GM21526 (cell line): ENCODE measurements around the gene USP35.
"Not testable (repeated sequence)": the region's sequence is repeated elsewhere in the genome, so short reads cannot be mapped to it uniquely, and the experiment has no call there.

Experiments
- ATAC-seq: cut with Tn5 transposase; IDR thresholded peaks from one replicate; pipeline ENCODE4 v1.9.1; 2021; ENCODE audit warnings: moderate library complexity; ENCODE audit not compliant: unreplicated experiment, low FRiP score

The USP35 gene

DNA sequence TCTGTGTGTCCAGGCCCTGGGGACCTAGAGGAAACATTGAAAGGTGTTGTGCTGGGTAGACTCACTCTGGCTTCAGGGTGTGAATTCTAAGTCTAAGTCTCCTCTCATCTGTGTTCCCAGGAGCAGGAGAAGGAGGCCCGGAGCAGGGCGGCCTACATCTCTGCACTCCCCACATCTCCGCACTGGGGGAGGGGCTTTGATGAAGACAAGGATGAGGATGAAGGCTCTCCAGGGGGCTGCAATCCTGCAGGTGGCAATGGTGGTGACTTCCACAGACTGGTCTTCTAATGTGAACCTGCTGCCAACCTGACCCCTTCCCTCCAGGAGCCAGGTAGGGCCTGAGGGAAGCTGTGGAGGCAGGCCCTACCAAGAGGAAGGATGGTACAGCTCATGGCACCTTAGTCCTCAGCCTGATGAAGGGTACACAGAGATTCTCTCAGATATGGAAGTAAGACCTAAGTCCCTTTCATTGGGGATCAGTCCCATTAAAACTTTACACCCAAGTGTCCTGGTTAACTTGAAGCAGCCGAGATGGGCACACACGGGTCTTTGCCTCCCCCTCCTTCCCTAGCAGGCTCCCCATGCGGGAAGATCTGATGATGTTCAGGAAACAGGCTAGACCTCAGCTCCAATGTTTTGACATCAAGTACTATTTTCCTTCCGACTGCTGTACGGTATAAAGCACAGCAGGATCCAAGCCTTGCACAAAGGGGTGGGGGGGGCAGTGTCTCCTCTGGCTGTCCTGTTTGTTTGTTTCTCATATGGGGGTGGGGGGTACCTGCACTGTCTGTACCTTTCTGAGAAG is 25.0 kb downstream of the USP35 start:
- ATAC-seq, result no peak

DNA sequence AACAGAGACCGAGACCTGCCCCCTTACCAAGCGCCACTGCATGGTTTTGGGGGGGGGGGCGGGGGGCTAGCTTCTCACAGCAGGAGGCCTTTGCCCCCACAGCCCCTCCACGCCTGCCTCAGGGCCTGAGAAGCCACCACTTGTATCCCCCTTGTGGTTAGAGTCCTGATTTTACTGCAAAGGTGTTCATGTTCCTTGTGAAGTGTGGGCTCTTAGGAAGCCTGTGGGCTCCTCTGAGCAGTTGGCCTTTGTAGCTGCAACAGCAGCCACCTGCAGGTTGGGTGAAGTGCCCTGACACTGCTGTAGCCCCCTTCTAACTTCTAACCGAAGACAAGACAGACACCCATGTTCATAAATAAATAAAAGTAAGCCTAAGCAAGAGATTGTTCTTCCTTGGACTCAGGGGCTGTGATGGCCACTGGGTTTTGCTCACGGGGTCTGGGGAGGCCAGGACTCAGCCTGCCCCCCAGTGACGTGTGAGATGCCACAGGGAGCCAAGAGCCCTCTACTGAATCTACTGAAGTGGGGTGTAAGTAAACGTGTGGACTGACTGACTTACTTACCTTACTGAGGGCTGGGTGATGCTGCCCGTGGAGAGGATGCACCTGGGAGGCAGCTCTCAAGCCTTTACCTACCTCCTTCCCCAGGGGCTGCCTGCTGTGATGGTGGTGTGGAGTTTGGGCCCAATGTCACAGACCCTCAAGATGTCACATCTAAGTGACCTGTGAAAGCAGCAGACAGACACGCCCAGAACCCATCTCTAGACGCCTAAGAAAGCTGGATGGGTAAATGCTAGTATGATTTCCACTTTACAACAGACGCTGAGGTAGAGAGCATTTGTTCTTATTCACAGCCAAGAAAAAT is 25.8 kb downstream of the USP35 start:
- ATAC-seq, result no peak

DNA sequence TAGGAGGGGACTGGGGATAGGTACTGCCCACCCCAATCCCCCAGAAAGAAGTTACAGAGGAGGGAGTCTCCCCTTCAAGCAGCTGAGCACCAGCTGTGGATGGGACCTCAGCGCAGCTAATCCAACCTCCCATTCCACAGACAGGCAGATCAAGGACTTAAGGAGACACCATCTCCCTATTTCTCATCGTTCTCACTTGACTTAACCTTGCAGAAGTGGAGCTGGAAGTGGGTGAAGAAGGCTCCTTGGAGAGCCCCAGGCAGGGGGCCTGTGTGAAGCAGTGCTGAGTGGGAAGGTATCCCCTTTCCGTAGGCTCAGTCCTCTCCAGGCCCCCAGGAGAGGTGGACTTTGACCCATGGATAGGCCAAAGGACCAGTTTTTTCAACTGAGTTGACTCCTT is 27.3 kb downstream of the USP35 start:
- ATAC-seq, result no peak

- ATAC-seq, result no peak
Measured at GRCh38 chr11:78216571-78217287, 28.0 kb downstream of the USP35 start.

GRCh38 chr11:78217650-78218541 is 29.2 kb downstream of the USP35 start:
- no peak for ATAC-seq

GRCh38 chr11:78218707-78219492 is 30.2 kb downstream of the USP35 start:
- no peak for ATAC-seq

DNA sequence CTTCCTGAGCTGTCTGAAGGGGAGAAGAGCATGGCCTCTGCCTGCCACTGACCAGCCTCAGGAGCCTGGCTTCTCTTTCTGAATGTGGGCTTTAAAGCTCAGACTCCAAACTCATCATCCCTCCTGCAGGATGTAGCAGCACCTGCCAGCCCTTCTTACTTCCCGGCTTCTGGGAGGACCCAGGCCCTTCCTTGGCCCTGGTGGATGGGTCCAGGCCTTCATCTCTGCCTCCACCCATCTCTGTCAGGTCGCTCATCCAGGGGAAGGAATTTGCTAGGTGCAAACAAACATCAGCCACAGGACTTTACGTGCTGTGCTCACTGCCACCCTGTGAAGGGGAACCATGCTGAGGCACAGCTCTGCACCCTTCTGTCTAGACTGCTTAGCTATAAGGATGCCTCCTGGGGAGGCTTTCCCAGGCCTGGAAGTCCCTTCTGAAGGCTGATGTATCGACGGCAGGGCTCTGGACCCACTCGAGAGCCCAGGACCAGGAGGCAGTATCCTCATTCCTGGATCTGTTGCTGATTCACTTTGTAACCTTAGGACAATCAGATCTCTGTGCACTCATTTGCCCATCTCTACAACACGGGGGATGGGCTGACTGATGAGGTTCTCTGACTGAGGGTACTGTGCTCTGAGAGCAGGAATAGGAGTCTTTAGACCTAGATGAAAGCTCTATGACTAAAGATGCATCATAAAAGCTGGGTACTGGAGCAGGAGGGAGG is 30.9 kb downstream of the USP35 start:
- ATAC-seq, result no peak

DNA sequence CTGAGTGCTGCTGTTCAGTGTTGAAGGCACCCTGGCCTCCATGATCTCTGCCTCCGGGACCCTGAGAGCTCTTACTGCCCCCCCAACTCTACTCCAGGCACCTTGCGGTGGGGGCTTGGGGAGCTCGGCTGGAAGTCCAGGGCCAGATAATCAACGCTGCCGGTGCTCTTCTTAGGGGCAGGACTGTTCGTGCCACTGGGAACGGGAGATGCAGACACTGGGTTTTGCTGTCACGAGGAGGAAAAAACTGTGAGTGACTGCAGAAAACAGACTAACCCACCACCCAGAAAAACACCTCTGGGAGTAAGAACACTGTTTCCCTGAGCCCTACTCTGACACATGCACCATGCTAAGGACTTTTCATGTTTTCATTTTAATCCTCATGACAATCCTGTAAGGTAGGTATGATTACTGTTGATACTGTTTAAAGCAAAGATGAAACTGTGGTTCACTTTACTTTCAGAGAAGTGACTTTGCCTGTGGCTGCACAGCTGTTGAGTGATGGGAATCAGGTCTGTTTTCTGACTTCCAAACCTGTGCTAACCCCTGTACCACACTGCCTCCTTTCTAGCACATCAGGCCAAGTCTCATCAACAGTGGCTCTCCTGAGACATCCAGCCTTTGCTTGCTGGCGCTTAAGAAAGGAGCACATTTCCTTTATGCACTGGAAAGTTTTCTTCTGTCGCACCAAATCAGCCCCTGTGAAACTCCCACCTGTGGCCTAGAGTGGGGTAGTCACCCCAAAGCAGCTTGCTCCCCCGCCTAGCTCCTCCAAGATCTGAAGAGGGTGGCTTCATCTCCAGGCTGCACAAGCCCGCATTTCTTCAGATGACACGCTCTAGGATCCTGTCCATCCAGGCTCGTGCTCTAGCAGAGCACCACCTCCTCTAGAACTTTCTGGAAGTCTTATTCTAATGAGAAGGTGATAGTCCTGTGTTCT is 31.8 kb downstream of the USP35 start:
- ATAC-seq, result no peak

- ATAC-seq, result no peak
Measured at GRCh38 chr11:78221396-78222315, 32.9 kb downstream of the USP35 start.

DNA sequence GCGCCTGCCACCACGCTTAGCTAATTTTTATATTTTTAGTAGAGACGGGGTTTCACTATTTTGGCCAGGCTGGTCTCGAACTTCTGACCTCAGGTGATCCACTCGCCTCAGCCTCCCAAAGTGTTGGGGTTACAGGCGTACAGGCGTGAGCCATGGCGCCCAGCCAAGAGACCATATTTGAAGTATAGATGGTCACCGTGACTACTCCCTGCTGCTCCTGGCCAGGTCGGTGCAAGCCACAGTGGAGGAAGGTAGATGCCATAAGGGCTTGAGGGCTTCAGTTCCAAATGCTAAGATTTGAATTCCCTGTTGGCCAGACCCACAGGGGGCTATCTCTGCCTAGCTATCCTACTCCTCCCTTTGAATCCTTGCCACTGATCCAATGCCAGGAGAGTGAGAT is 34.0 kb downstream of the USP35 start:
- not testable (repeated sequence) for ATAC-seq

GRCh38 chr11:78223320-78223954 is 34.7 kb downstream of the USP35 start:
- peak; percentile 62 for ATAC-seq

DNA sequence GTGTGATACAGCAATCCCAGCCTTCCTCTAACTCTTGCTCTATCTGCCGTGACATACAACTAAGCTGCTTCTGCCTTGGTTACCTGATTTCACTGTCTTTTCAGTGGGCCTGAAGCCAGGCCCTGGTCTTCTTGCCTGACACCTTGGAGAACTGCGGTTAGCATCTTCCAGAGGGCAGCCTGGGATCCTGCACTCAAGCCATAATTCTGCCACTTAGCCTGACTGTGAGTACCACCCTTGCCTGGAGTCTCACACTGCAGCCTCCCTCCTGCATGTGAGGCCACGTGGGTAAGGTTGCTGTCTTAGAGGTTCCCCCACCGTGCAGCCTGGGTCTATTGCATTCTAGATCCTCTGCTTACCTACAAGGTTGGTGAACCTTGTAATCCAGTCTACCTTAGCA is 35.8 kb downstream of the USP35 start:
- ATAC-seq, result no peak

- no peak for ATAC-seq
Measured at GRCh38 chr11:78224906-78225420, 36.2 kb downstream of the USP35 start.

DNA sequence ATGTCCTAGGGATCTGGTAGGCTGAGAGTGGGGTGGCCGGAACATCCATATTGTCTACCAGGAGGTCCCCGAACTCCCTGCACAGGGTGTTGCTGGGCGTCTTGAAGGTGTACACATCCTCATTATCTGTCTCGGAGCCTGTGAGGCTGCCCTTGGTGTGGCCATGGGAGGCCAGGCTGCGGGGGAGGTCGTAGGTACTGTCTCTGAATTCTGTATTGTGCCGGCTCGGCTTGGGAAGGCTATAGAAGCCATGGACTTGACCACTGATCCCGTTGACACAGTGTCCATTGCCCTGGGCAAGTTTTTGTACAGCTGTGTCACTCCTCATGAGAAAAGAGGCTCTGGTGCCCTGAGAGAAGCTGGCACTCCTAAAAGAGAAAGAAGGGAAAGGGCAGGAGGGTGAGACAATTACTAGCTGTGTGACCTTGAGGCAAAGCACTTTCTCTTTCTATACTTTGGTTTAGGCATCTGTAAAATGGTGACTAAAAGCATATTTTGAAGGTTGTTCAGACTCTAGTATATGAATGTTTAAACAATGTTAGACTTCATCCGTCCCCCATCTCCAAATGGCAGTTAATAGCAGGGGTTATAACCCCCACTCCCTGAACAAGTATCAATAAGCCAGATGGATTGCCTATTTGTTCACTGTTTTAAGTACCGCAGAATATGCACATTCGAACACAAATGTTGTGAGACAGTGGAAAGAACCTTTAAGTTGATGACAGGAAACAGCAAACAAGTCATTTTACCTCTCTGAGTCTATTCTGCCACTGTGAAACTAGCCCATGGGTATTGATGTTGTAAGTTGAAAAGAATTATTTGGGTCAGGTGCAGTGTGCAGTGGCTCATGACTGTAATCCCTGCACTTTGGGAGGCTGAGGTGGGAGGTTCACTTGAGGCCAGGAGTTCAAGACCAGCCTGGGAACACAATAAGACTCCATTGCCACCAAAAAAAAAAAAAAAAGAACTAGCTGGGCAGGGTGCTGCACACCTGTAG is 38.3 kb downstream of the USP35 start:
- ATAC-seq, result no peak

GRCh38 chr11:78227921-78228320 is 39.2 kb downstream of the USP35 start:
- ATAC-seq, result peak; percentile 54
